Transverse colon (tissue), 4 donors: Measurements from ENCODE around the gene GNG12. TPM values are rescaled to one million over a fixed set of nuclear protein-coding genes. Genes with fewer than 3 reads are reported as not detected.
A peak's percentile ranks its signal among the peaks of the same experiment; 100 is the strongest.

Experiments used
- DNase-seq: peaks from one replicate; pipeline ENCODE4 v3.0.0-alpha.2; 2019
- H3K27ac ChIP-seq, 4 donors: fragments of 200-600 bp; sonication (generic); 2 replicates each; pipeline ENCODE4 v1.5.1; 2016 to 2018; ENCODE audit warnings: inconsistent platforms in 4 of 4
- H3K27me3 ChIP-seq: fragments of 200-600 bp; sonication (generic); 2 replicates; pipeline ENCODE4 v1.5.1; 2017; ENCODE audit warnings: inconsistent platforms
- H3K36me3 ChIP-seq, 4 donors: fragments of 200-600 bp; sonication (generic); 2 replicates each; pipeline ENCODE4 v1.5.1; 2017 to 2019; ENCODE audit warnings: inconsistent platforms in 4 of 4
- H3K4me1 ChIP-seq, 4 donors: fragments of 200-600 bp; sonication (generic); 2 replicates each; pipeline ENCODE4 v1.5.1; 2017 to 2020; ENCODE audit warnings: inconsistent platforms in 4 of 4
- H3K4me3 ChIP-seq, 4 donors: fragments of 200-600 bp; sonication (generic); 1 replicate in 1 of 4; 2 replicates in 3 of 4; pipeline versions ENCODE4 v1.5.1 to v1.6.1; 2017 to 2019; ENCODE audit warnings: inconsistent platforms in 4 of 4
- H3K9me3 ChIP-seq, 2 donors: fragments of 200-600 bp; sonication (generic); 2 replicates each; pipeline ENCODE4 v1.5.1; 2017 to 2019; ENCODE audit warnings: inconsistent platforms in 2 of 2
- EP300 ChIP-seq: sonication (generic); formaldehyde crosslinking; IDR thresholded peaks from one replicate; pipeline ENCODE4 v1.6.1; 2017; ENCODE audit warnings: antibody characterized with exemption, low read depth
- POLR2A ChIP-seq: fragments of 450-650 bp; IDR thresholded peaks from one replicate; pipeline ENCODE4 v1.6.1; 2016; ENCODE audit warnings: antibody characterized with exemption, mild to moderate bottlenecking, moderate library complexity
- POLR2AphosphoS5 ChIP-seq, 3 donors: sonication (generic); formaldehyde crosslinking; IDR thresholded peaks; one replicate each; pipeline ENCODE4 v1.6.1; 2016; ENCODE audit warnings: antibody characterized with exemption in 3 of 3
- WGBS, 2 donors: methylation state at CpG; one replicate each; pipeline ENCODE4 v1.1.5; 2018; ENCODE audit warnings: low coverage in 1 of 2; 5-methylcytosine and 5-hydroxymethylcytosine counted together
- in situ Hi-C, 4 donors: fragments of 200-750 bp; cut with MboI; loops; one replicate each; pipeline versions ENCODE4 v1.15.0 to v1.15.1; 2017; ENCODE audit warnings: low sequenced_read_pairs in 3 of 4, low pct_ligation_motif_present in 1 of 4, low pct_unique_long_range_greater_than_20kb in 1 of 4
- intact Hi-C: fragments of 100-400 bp; cut with DNase I; formaldehyde crosslinking; loops from one replicate; pipeline ENCODE4 v1.15.1; 2023; ENCODE audit warnings: low total_unique reads
- total RNA-seq, 4 donors: library from RNA; depleted of rRNA; stranded (reverse); fragments of >200 nt; gene quantifications; one replicate each; pipeline ENCODE4 v1.1.0, GENCODE V29; 2016
- TF ChIP-seq, protein P1 (sequence below), 5 experiments: fragments of 200-600 bp in 3 of 5; fragments of 450-650 bp in 2 of 5; sonication (generic) in 3 of 5; IDR thresholded peaks; 1 replicate in 2 of 5; 2 replicates in 3 of 5; pipeline ENCODE4 v1.5.1; 2016 to 2017; ENCODE audit warnings: antibody characterized with exemption in 5 of 5, inconsistent platforms in 3 of 5, mild to moderate bottlenecking in 2 of 5, moderate library complexity in 1 of 5

GNG12 gene
- total RNA-seq, 4 donors from 2014 or later: 19.1 to 180 (median 112) TPM

DNA sequence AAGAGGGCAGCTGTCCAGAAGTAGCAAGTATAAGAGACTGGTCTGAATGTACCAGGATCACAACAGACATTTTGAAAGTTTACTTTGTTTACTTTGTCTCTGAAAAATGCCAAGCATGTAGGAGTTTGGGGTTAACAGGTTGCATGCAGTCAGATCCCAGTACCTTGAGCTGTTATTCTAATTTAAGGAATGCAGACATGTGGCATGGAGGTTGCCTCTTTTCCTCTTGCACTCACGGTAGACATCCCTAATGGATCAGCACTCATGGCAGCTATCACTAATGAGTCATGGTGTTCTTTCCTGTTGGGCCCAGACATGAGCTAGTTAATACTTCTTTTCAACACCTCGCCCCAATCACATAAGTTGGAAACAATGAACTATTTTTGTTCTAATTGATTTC, 81.0 kb downstream of the GNG12 start:
- in situ Hi-C loops: loop anchor here in 2 of 4 donors (10.0 kb wide), 3 partner anchors 58 to 218 kb away; no protein-coding TSS in a partner anchor
- peaks cover 33 to 63% (median 49%) of the 10 kb centered on the region in 4 donors for H3K4me1 ChIP-seq
- no peak for TF ChIP-seq EP300
- TF ChIP-seq, protein P1, sequence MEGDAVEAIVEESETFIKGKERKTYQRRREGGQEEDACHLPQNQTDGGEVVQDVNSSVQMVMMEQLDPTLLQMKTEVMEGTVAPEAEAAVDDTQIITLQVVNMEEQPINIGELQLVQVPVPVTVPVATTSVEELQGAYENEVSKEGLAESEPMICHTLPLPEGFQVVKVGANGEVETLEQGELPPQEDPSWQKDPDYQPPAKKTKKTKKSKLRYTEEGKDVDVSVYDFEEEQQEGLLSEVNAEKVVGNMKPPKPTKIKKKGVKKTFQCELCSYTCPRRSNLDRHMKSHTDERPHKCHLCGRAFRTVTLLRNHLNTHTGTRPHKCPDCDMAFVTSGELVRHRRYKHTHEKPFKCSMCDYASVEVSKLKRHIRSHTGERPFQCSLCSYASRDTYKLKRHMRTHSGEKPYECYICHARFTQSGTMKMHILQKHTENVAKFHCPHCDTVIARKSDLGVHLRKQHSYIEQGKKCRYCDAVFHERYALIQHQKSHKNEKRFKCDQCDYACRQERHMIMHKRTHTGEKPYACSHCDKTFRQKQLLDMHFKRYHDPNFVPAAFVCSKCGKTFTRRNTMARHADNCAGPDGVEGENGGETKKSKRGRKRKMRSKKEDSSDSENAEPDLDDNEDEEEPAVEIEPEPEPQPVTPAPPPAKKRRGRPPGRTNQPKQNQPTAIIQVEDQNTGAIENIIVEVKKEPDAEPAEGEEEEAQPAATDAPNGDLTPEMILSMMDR (IDR thresholded peaks at IDR 0.05): no peak
- no peak for TF ChIP-seq POLR2A
- no peak for TF ChIP-seq POLR2AphosphoS5 (IDR thresholded peaks at IDR 0.05)

DNA sequence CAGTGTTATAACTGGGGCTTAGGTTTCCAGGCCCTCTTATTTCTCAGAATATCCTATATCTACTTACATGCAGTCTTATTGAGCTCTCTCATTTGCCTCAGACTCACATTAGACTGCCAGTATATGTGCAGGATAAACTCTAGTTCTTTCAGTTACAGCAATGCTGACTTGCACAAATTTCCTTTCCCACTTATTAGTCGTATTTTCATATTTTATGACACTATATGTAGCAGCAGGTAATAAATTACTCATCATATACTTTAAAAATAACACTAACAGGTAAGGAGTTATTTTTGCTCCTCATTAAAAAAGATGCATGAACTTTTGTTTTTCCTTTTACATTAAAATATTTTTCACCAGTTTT, 82.6 kb downstream of the GNG12 start:
- H3K9me3 ChIP-seq: no peaks in the 10 kb centered on the region
- H3K27me3 ChIP-seq: no peaks in the 10 kb centered on the region
- no peak for TF ChIP-seq POLR2A
- no peak for DNase-seq
- in situ Hi-C loops (loop anchor here in 2 of 4 donors (10.0 kb wide), 3 partner anchors 56 to 216 kb away; no protein-coding TSS in a partner anchor), intact Hi-C loops (loop anchor here (10.0 kb wide), 1 partner anchor 216 kb away; no protein-coding TSS in a partner anchor)
- 25 to 44% methylated on average over 1 of the region's 1 CpG for WGBS, 2 donors
- H3K27ac ChIP-seq: peak overlapping the region; percentile 79 to 84 (median 82)
- H3K36me3 ChIP-seq: no peaks in the 10 kb centered on the region
- no peak overlapping the region for H3K4me3 ChIP-seq
- H3K4me1 ChIP-seq: peaks cover 32 to 61% (median 42%) of the 10 kb centered on the region in 4 donors

More for the DNA sequence above, 81.0 kb downstream of the GNG12 start:
- H3K9me3 ChIP-seq: no peaks in the 10 kb centered on the region
- H3K27ac ChIP-seq: no peak overlapping the region
- DNase-seq: no peak
- no peak overlapping the region for H3K4me3 ChIP-seq
- no peaks in the 10 kb centered on the region for H3K27me3 ChIP-seq
- intact Hi-C loops: loop anchor here (10.0 kb wide), 1 partner anchor 218 kb away; no protein-coding TSS in a partner anchor
- WGBS, 2 donors: 84 to 94% methylated on average over 2 of the region's 2 CpGs
- H3K36me3 ChIP-seq: no peaks in the 10 kb centered on the region

DNA sequence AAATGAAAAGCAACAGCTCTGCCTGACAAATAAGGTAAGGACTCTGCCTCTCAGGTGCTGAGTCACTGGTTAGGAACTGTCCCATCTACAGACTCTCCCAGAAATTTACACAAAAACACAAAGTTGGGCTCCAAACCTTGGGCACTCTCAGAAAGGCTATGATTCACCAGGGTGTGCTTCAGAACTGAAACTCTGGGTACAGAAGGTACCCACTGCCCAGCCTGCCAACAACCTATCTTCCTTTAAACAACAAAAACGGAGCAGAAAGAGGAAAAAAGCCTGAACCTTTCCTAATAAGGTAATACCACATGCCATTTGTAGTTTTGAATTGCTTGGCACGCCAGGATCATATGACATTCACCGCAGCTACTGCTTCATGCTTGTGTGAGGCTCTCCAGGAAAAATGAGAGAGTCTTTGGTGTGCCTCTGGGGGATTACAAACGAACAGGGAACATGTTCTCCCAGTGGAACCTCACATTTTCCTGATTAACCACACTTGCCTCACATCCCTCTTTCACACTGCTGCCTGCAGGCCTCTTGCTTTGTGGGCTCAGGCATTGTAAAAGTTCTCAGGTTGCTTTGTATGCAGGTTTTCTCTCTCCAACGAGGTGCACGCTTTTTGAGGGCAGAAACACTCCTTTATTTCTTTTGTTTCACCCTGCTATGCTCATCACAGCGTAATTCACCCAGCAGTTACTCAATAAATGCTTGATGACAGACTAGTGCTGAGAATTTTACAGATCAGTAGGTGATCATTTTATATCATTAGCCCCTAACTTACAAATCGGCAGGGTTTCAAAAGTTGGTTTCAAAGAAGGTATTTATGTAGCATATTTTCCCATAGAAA, 83.2 kb downstream of the GNG12 start:
- Histone ChIP-seq H3K4me3 (no peak overlapping the region), H3K4me1 (peaks cover 31 to 55% (median 39%) of the 10 kb centered on the region in 4 donors), H3K27ac (peak overlapping the region; percentile 79 to 84 (median 82)), H3K36me3 (no peaks in the 10 kb centered on the region), H3K27me3 (no peaks in the 10 kb centered on the region), H3K9me3 (no peaks in the 10 kb centered on the region)
- intact Hi-C loops: loop anchor here (10.0 kb wide), 1 partner anchor 215 kb away; no protein-coding TSS in a partner anchor
- WGBS, 2 donors: 38 to 41% methylated on average over 8 of the region's 8 CpGs
- DNase-seq: no peak
- no peak for TF ChIP-seq POLR2A
- TF ChIP-seq POLR2AphosphoS5 (IDR thresholded peaks at IDR 0.05): peak in 1 of 3 donors; percentile 4
- TF ChIP-seq EP300: no peak
- in situ Hi-C loops: loop anchor here in 2 of 4 donors (10.0 kb wide), 3 partner anchors 55 to 215 kb away; no protein-coding TSS in a partner anchor

GRCh38 chr1:67749263-67749843, 83.9 kb downstream of the GNG12 start:
- in situ Hi-C loops: no loop called here
- DNase-seq: peak; percentile 55
- peaks cover 31 to 52% (median 36%) of the 10 kb centered on the region in 4 donors for H3K4me1 ChIP-seq

More at GRCh38 chr1:67749263-67749843, 83.9 kb downstream of the GNG12 start:
- Histone ChIP-seq H3K27me3 (no peaks in the 10 kb centered on the region), H3K4me3 (peak overlapping the region in 1 of 4 donors; percentile 23), H3K9me3 (no peaks in the 10 kb centered on the region), H3K27ac (peak overlapping the region; percentile 79 to 84 (median 82)), H3K36me3 (no peaks in the 10 kb centered on the region)
- WGBS, 2 donors: 31 to 57% methylated on average over 1 to 5 of the region's 5 CpGs
- intact Hi-C loops: no loop called here
- no peak for TF ChIP-seq POLR2AphosphoS5 (IDR thresholded peaks at IDR 0.05)
- TF ChIP-seq, protein P1 (IDR thresholded peaks at IDR 0.05): no peak
- no peak for TF ChIP-seq POLR2A
- TF ChIP-seq EP300: no peak
